ENCODE measurements around the gene PARP8.

GRCh38 chr5:50738864-50739263 lies 72.4 kb downstream of the PARP8 start:
- no peak for TF ChIP-seq CTCF (IDR thresholded peaks at IDR 0.05; ENCODE audit: low read length)
- TF ChIP-seq EZH2 (IDR thresholded peaks at IDR 0.05; ENCODE audit: borderline replicate concordance, low read length): no peak
